Right hindlimb (tissue), 1 donor: ENCODE results near the gene ATL2.
"Not testable (repeated sequence)": the region's sequence is repeated elsewhere in the genome, so short reads cannot be mapped to it uniquely, and the experiment has no call there.

Source experiments
- DNase-seq: peaks from one replicate; pipeline ENCODE4 v3.0.0-alpha.2; 2018

The ATL2 gene

GRCh38 chr2:38377050-38377828, at the start of gene ATL2:
Gene ATL2, minus strand, starts transcription at chr2:38377273. Its CDS starts 13 bp downstream, at chr2:38377260.
- DNase-seq: peak; percentile 97

- DNase-seq: no peak
These were observed 46.7 kb upstream of the ATL2 start for GRCh38 chr2:38423763-38424162.

GRCh38 chr2:38421274-38422056, 44.4 kb upstream of the ATL2 start:
- no peak for DNase-seq

- no peak for DNase-seq
These were observed 42.4 kb upstream of the ATL2 start for GRCh38 chr2:38419499-38419898.

GRCh38 chr2:38418735-38419134, 41.7 kb upstream of the ATL2 start:
- no peak for DNase-seq

- DNase-seq: no peak
These were observed 40.9 kb upstream of the ATL2 start for GRCh38 chr2:38417745-38418689.

GRCh38 chr2:38416296-38417036, 39.4 kb upstream of the ATL2 start:
- no peak for DNase-seq

- DNase-seq: no peak
These were observed 38.7 kb upstream of the ATL2 start for GRCh38 chr2:38415728-38416291.

GRCh38 chr2:38415023-38415422, 38.0 kb upstream of the ATL2 start:
- no peak for DNase-seq

- not testable (repeated sequence) for DNase-seq
These were observed 35.3 kb upstream of the ATL2 start for GRCh38 chr2:38412235-38412871.

GRCh38 chr2:38409156-38410102, 32.4 kb upstream of the ATL2 start:
- no peak for DNase-seq

- DNase-seq: no peak
These were observed 30.1 kb upstream of the ATL2 start for GRCh38 chr2:38407111-38407682.

- no peak for DNase-seq
These were observed 29.6 kb upstream of the ATL2 start for GRCh38 chr2:38406597-38407110.

GRCh38 chr2:38405917-38406596, 29.0 kb upstream of the ATL2 start:
- DNase-seq: no peak

- DNase-seq: no peak
These were observed 23.4 kb upstream of the ATL2 start for GRCh38 chr2:38400513-38400912.

GRCh38 chr2:38398739-38399138, 21.7 kb upstream of the ATL2 start:
- DNase-seq: no peak

- DNase-seq: no peak
These were observed 17.8 kb upstream of the ATL2 start for GRCh38 chr2:38394903-38395341.

- DNase-seq: no peak
These were observed 17.0 kb upstream of the ATL2 start for GRCh38 chr2:38394041-38394440.

- no peak for DNase-seq
These were observed 13.9 kb upstream of the ATL2 start for GRCh38 chr2:38390947-38391346.
